Naive thymus-derived CD8-positive, alpha-beta T cell (primary cell): Measurements from ENCODE around the gene TUB. TPM values are rescaled to one million over a fixed set of nuclear protein-coding genes. Genes with fewer than 3 reads are reported as not detected.

Experiments
- ATAC-seq, 2 donors: fragments of 150-1000 bp; cut with Tn5 transposase in 1 of 2; sonication (Bioruptor Pico), chemical (Tn5 transposase) in 1 of 2; 1 replicate in 1 of 2; 2 replicates in 1 of 2; pipeline ENCODE4 v1.10.0; 2021; ENCODE audit warnings: mild to moderate bottlenecking in 2 of 2, moderate library complexity in 2 of 2
- POLR2A ChIA-PET: fragments of 350-600 bp; sonication (Branson Sonifier 250); formaldehyde crosslinking; loops from one replicate; lab custom pipeline; 2021; ENCODE audit warnings: antibody characterized with exemption; lab: Charles Lee
- DNase-seq, 10 donors: peaks; one replicate each; pipeline versions ENCODE4 v3.0.0 to v3.0.0-alpha.2; 2020 to 2022
- H3K27ac Mint-ChIP-seq, 10 donors: one replicate each; pipeline ENCODE4 v1.8.0; 2020 to 2022; ENCODE audit warnings: mild to moderate bottlenecking in 10 of 10, mixed read lengths in 10 of 10, moderate library complexity in 4 of 10, inconsistent platforms in 1 of 10
- H3K27me3 Mint-ChIP-seq, 5 donors: one replicate each; pipeline ENCODE4 v1.8.0; 2021 to 2022; ENCODE audit warnings: mixed read lengths in 5 of 5
- H3K36me3 Mint-ChIP-seq, 3 donors: one replicate each; pipeline ENCODE4 v1.8.0; 2020 to 2022; ENCODE audit warnings: mixed read lengths in 3 of 3, mild to moderate bottlenecking in 2 of 3, inconsistent platforms in 1 of 3
- H3K4me1 Mint-ChIP-seq, 4 donors: one replicate each; pipeline ENCODE4 v1.8.0; 2021 to 2022; ENCODE audit warnings: mixed read lengths in 4 of 4
- H3K4me3 Mint-ChIP-seq, 10 donors: one replicate each; pipeline ENCODE4 v1.8.0; 2020 to 2022; ENCODE audit warnings: mild to moderate bottlenecking in 10 of 10, mixed read lengths in 10 of 10, moderate library complexity in 6 of 10, inconsistent platforms in 1 of 10
- H3K9me3 Mint-ChIP-seq, 9 donors: one replicate each; pipeline ENCODE4 v1.8.0; 2020 to 2022; ENCODE audit warnings: mixed read lengths in 9 of 9, mild to moderate bottlenecking in 3 of 9, inconsistent platforms in 1 of 9, moderate library complexity in 1 of 9
- polyA plus RNA-seq, 3 donors: library from polyadenylated mRNA; unstranded; fragments of 300-500 nt; fragmentation: Illumina TruSeq; gene quantifications; one replicate each; pipeline ENCODE4 v1.2.3, GENCODE V29; 2021
- total RNA-seq, 8 experiments: library from RNA in 2 of 8; stranded (reverse) in 2 of 8; gene quantifications; one replicate each; pipeline ENCODE4 v1.2.3 and lab custom pipeline; 2021 to 2026

TUB gene
- not detected for total RNA-seq
- polyA plus RNA-seq, result under 1 TPM in 2 of 3 donors, not detected in 1; 0.05 to 0.18 TPM
- 0 to 1.1 (median 0.39) reads per million in 6 experiments for total RNA-seq (lab: John Stamatoyannopoulos, UW)

- ATAC-seq (peak; percentile 40 to 46), DNase-seq (no peak)
- Mint-ChIP-seq H3K9me3 (peaks cover 0 to 4% (median 0%) of the 10 kb centered on the region in 9 donors), H3K27me3 (peaks cover 20 to 78% (median 54%) of the 10 kb centered on the region in 5 donors), H3K4me3 (peak within 1 kb of the TSS; percentile 51 to 83 (median 68)), H3K27ac (no peak within 1 kb of the TSS), H3K4me1 (peaks cover 0 to 8% (median 4%) of the 10 kb centered on the region in 4 donors), H3K36me3 (no peaks in the 10 kb centered on the region)
- POLR2A ChIA-PET, result no interaction called here
Measured at GRCh38 chr11:8080674-8081590, at the start of gene TUB. TUB (plus strand) TSS chr11:8081211; CDS start chr11:8081511, 300 bp downstream.

- H3K27ac Mint-ChIP-seq, result no peak overlapping the region
- H3K27me3 Mint-ChIP-seq, result peaks cover 11 to 46% (median 30%) of the 10 kb centered on the region in 5 donors
- POLR2A ChIA-PET, result no interaction called here
Measured at GRCh38 chr11:8031248-8032115, 49.5 kb upstream of the TUB start.

GRCh38 chr11:8032122-8032521 is 48.9 kb upstream of the TUB start:
- no peaks in the 10 kb centered on the region for H3K9me3 Mint-ChIP-seq
- POLR2A ChIA-PET, result no interaction called here
- H3K4me3 Mint-ChIP-seq, result no peak overlapping the region
- ATAC-seq, result no peak
- no peaks in the 10 kb centered on the region for H3K36me3 Mint-ChIP-seq
- H3K4me1 Mint-ChIP-seq, result peaks cover 4 to 10% (median 6%) of the 10 kb centered on the region in 4 donors
- H3K27ac Mint-ChIP-seq, result no peak overlapping the region
- DNase-seq, result no peak
- H3K27me3 Mint-ChIP-seq, result peaks cover 11 to 52% (median 30%) of the 10 kb centered on the region in 5 donors

More at GRCh38 chr11:8031248-8032115, 49.5 kb upstream of the TUB start:
- no peaks in the 10 kb centered on the region for H3K9me3 Mint-ChIP-seq
- no peak overlapping the region for H3K4me3 Mint-ChIP-seq
- DNase-seq (no peak), ATAC-seq (no peak)
- peaks cover 4 to 10% (median 6%) of the 10 kb centered on the region in 4 donors for H3K4me1 Mint-ChIP-seq
- H3K36me3 Mint-ChIP-seq, result no peaks in the 10 kb centered on the region

GRCh38 chr11:8032576-8033304 is 48.3 kb upstream of the TUB start:
- POLR2A ChIA-PET, result no interaction called here
- peaks cover 12 to 58% (median 32%) of the 10 kb centered on the region in 5 donors for H3K27me3 Mint-ChIP-seq
- H3K9me3 Mint-ChIP-seq, result no peaks in the 10 kb centered on the region
- DNase-seq (peak in 1 of 10 donors; percentile 10), ATAC-seq (peak in 1 of 2 donors; percentile 26)
- peak overlapping the region in 3 of 10 donors; percentile 24 to 62 (median 26) for H3K4me3 Mint-ChIP-seq
- H3K27ac Mint-ChIP-seq, result peak overlapping the region in 1 of 10 donors; percentile 67
- H3K4me1 Mint-ChIP-seq, result peaks cover 4 to 10% (median 6%) of the 10 kb centered on the region in 4 donors
- no peaks in the 10 kb centered on the region for H3K36me3 Mint-ChIP-seq

DNA sequence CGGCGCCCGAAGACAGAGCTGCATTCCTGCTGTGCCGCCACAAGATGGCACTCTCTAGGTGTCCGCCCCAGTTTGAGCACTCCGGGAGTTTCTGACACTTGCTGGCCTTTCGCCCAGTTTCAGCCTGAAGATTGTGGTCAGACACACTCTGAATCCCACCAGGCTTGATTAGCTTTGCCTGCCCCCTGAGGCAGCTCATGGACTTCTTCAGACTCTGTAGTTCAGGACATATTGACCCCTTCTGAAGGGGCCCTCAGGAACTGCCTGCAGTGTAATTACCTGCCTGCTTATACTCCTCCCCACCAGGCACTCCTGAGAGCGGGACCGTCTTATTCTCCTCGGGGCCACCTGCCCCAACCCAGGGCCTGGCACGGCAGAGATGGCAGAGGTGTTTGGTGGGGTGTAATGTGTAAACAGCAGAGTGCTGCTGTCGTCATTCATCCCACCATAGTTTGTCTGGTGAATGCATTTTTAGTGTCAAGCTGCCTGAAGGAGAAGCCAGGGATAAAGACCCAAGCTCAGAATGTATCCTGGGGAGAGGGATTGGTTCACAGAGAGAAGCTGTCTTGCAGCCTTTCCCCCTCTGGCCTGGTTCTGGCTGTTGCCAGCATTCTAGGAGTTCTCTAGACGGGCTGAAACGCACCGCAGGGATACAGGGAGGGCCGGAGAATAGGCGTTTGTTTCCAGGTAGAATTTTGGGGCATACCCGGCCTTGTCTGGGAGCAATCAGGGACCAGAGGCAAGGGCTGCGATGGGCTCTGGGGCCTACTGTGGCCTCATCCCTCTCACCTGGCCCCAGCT is 47.5 kb upstream of the TUB start:
- POLR2A ChIA-PET, result no interaction called here
- Mint-ChIP-seq H3K4me1 (peaks cover 4 to 10% (median 6%) of the 10 kb centered on the region in 4 donors), H3K27ac (peak overlapping the region in 1 of 10 donors; percentile 67), H3K4me3 (peak overlapping the region in 3 of 10 donors; percentile 24 to 62 (median 26)), H3K27me3 (peaks cover 15 to 65% (median 35%) of the 10 kb centered on the region in 5 donors), H3K9me3 (no peaks in the 10 kb centered on the region), H3K36me3 (no peaks in the 10 kb centered on the region)
- ATAC-seq, result peak; percentile 82 to 87
- peak; percentile 11 to 72 (median 39) for DNase-seq

- ATAC-seq, result no peak
- Mint-ChIP-seq H3K9me3 (no peaks in the 10 kb centered on the region), H3K4me1 (peaks cover 4 to 10% (median 6%) of the 10 kb centered on the region in 4 donors), H3K27me3 (peaks cover 15 to 67% (median 36%) of the 10 kb centered on the region in 5 donors), H3K36me3 (no peaks in the 10 kb centered on the region), H3K27ac (no peak overlapping the region), H3K4me3 (no peak overlapping the region)
- no peak for DNase-seq
- POLR2A ChIA-PET, result no interaction called here
Measured at GRCh38 chr11:8034106-8034585, 46.9 kb upstream of the TUB start.

- POLR2A ChIA-PET, result no interaction called here
- H3K9me3 Mint-ChIP-seq, result no peaks in the 10 kb centered on the region
- DNase-seq (no peak), ATAC-seq (no peak)
- no peaks in the 10 kb centered on the region for H3K36me3 Mint-ChIP-seq
- peaks cover 15 to 68% (median 38%) of the 10 kb centered on the region in 5 donors for H3K27me3 Mint-ChIP-seq
- no peak overlapping the region for H3K27ac Mint-ChIP-seq
- H3K4me1 Mint-ChIP-seq, result peaks cover 4 to 10% (median 6%) of the 10 kb centered on the region in 4 donors
- H3K4me3 Mint-ChIP-seq, result no peak overlapping the region
Measured at GRCh38 chr11:8034604-8035190, 46.3 kb upstream of the TUB start.

DNA sequence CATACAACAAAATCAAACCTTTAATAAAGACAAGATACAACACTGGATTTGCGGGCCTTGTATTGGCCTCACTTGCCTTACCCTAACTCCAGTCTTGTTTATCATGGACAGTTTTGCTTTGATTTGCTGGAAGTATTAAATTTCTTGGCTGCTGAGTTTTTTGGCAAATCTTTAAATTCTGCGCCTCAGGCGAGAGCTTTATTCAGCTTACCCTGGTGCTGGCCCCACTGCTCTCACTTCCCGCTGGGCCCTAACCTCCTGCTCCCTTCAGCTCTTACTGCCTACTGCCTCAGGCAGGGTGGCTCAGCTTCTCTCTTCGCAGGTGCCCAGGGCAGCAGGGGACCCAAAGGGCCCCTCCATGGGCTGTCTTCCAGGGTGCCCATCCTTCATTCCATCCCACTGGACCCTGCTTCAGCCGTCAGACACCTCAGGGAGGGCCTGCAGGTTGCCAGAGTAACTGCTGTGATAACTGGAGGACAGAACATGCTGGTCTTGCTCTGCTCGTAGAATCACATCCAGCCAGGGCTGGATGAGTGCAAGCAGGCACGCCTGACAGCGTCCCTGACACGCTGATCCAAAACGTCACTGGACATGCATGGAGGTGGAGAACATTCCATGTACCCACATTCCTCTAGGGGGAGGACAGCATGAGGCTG is 45.7 kb upstream of the TUB start:
- POLR2A ChIA-PET, result no interaction called here
- no peak overlapping the region for H3K4me3 Mint-ChIP-seq
- H3K9me3 Mint-ChIP-seq, result no peaks in the 10 kb centered on the region
- DNase-seq (no peak), ATAC-seq (no peak)
- peaks cover 13 to 63% (median 33%) of the 10 kb centered on the region in 5 donors for H3K27me3 Mint-ChIP-seq
- H3K36me3 Mint-ChIP-seq, result no peaks in the 10 kb centered on the region
- no peak overlapping the region for H3K27ac Mint-ChIP-seq
- H3K4me1 Mint-ChIP-seq, result peaks cover 4 to 10% (median 6%) of the 10 kb centered on the region in 4 donors

- peaks cover 4 to 10% (median 6%) of the 10 kb centered on the region in 4 donors for H3K4me1 Mint-ChIP-seq
- POLR2A ChIA-PET, result no interaction called here
- DNase-seq (no peak), ATAC-seq (no peak)
- H3K9me3 Mint-ChIP-seq, result no peaks in the 10 kb centered on the region
- peak overlapping the region in 1 of 10 donors; percentile 22 for H3K27ac Mint-ChIP-seq
- peaks cover 10 to 54% (median 25%) of the 10 kb centered on the region in 5 donors for H3K27me3 Mint-ChIP-seq
- H3K4me3 Mint-ChIP-seq, result no peak overlapping the region
- H3K36me3 Mint-ChIP-seq, result no peaks in the 10 kb centered on the region
Measured at GRCh38 chr11:8036002-8036802, 44.8 kb upstream of the TUB start.

DNA sequence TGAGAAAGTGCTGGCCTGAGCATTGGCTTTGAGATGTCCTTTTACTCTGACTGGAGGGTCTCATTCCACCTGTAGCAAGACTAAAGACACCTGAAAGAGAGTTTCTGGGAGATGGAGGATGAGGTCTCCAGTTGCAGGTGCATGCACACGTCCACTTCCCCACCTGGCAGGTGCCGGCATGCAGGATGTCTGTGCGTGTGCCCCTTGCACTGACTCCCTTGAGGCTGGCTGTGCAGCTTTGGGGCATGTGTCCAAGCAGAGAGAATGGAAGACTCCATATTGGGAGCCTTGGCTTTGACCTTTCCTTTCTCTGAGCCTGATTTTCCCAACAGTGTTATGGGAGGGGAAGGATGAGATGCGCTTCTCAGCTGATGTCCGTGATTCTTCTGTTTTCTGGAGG is 44.0 kb upstream of the TUB start:
- Mint-ChIP-seq H3K9me3 (no peaks in the 10 kb centered on the region), H3K4me1 (peaks cover 4 to 10% (median 6%) of the 10 kb centered on the region in 4 donors), H3K27ac (no peak overlapping the region), H3K36me3 (no peaks in the 10 kb centered on the region), H3K27me3 (peaks cover 10 to 52% (median 31%) of the 10 kb centered on the region in 5 donors), H3K4me3 (no peak overlapping the region)
- DNase-seq (no peak), ATAC-seq (no peak)
- POLR2A ChIA-PET, result no interaction called here
